GM21515 (cell line): Measurements from ENCODE around the gene EPHA8.

ENCODE experiments used
- ATAC-seq: cut with Tn5 transposase; IDR thresholded peaks from one replicate; pipeline ENCODE4 v1.9.1; 2021; ENCODE audit not compliant: unreplicated experiment

Gene EPHA8

DNA sequence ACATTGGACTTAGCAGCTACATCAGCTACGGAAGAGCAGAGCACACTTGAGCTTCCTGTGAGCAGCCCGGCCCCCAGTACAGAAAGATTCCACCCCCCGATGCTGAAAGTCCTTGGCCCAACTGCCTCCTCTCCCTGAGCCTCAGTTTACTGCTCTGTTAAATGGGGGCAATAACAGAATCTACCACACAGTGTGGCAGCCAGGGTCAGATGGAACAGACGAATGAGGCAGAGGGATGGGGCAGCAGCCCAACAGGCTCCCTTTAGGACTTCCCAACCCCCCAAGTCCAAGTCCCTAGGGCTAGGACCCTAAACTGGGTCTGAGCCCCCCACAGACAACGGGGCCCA lies 50.3 kb downstream of the EPHA8 start:
- ATAC-seq, result no peak

DNA sequence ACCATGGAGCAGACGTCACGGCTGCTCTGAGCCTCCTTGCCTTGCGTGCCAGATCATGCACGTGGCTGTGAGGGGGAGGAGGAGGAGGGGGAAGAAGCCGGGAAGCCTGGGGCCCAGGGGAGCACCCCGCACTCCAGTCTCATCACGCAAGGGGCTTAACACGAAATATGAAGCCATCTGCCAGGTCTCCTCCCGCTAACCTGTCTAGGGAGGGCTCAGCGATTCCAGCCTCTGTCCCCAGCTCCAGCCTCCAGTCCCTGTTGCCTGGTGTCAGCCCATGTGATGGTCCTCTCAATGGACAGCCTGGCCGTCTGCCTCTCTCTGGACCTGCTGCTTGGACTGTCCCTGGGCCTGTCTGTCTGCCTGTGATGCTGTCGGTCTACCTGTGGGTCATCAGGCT lies 50.7 kb downstream of the EPHA8 start:
- no peak for ATAC-seq

DNA sequence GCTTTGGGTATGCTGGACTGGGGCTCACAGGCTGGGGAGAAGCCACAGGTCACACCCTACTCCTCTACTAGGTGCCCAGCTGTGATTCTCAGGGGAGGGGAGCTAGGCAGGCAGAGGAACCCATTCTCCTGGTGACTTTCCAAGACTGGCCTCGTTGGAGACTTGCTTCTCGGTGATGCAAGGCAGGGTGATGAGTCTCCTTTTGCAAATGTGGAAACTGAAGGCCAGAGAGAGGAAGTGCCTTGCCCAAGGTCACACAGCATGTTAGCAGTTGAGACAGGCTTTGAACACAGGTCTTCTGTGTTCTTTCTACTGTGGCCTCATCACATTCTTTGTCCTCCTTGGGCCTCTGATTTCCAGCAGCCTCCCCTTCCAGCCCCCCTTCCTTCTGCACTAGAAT lies 52.6 kb downstream of the EPHA8 start:
- ATAC-seq, result no peak

DNA sequence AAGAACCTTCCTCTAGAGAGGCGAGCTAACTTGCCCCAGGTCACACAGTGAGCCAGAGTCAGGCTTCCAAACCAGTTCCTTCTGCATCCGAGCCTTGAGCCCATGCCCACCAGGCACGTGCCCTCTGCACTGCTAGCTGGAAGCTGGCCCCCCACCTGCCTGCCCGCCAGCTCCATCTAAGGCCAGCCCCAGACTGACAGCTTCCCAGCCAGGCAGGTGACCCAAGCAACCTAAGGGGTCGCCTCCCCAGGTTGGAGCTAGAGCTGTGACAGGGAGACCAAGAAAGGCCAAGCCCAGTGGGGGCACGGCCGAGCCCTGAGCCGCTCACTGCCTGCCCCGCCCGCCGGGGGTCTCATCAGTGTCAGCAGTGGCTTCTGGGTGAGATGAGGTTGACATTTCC lies 53.3 kb downstream of the EPHA8 start:
- ATAC-seq, result no peak

DNA sequence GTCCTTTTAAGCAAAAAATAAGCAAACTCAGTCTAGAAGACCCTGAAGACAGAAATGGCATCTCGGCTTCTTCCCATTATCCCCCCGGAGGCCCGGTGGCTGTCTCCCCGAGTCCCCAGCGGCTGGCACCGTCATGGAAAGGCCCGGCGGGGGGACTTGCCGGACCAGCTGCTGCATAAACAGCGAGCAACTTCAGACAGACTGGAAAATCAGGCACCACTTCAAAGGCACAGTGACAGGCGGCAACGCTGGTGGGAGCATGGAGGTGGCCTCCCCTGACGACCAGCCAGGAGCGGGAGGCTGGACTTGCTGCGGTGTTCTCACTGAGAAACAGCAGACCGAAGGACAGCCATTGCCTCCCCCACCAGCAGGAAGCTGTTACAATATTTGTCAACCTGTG lies 54.8 kb downstream of the EPHA8 start:
- ATAC-seq, result no peak

DNA sequence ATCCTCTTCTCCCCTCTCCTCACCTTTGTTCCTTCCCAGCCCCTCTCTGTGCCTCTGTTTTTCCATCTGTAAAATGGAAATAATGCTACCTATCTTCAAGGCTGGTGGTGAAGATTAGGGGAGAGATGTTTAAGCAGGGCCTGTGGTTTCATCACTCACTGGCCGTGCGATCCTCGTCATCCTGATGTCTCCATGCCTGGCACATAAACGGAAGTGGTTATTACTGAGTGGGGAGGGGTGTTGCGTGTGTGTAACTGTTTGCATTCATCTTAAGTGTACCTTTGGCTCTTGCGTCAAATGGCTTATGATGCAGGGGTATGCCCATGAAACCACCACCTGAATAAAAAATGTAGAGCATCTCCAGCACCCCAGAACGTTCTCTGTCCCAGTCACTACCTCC lies 56.0 kb downstream of the EPHA8 start:
- no peak for ATAC-seq

DNA sequence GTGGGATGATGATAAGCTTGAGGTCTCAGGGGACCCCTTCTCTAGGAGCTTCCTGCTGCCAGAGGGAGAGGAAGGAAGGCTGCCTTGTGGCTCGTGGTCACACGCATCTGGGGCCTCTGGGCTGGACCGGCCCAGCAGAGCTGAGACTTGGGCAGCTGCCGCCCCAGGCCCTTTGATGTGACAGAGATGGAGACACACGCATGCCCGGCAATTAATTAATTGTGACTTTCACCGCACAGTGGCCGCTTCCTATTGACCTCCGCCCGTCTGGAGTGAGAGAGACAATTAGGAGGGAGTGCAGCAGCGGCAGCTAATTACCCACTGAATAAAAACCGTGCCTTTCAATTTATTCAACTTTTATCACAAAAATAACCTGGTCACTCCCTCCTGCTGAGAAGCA lies 56.5 kb downstream of the EPHA8 start:
- ATAC-seq, result no peak

DNA sequence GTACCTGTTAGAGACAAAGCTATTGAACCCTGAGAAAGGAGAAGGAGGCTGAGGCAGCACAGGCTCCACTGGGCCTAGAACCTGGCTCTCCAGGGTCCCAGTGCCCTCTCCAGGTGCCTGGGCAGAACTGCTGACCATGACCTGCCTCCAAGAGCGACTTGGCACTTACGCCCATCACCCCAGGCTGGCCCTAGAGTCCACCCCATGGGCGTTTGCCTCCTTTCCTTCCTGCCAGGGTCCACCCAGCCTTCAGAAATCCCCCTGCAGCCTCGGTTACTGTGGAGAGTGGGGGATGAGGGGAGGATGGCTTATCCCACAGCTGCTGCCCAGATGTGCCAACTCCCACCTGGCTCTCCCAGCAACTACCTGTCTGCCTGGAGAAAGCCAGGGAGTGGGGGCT lies 58.5 kb downstream of the EPHA8 start:
- ATAC-seq, result no peak

DNA sequence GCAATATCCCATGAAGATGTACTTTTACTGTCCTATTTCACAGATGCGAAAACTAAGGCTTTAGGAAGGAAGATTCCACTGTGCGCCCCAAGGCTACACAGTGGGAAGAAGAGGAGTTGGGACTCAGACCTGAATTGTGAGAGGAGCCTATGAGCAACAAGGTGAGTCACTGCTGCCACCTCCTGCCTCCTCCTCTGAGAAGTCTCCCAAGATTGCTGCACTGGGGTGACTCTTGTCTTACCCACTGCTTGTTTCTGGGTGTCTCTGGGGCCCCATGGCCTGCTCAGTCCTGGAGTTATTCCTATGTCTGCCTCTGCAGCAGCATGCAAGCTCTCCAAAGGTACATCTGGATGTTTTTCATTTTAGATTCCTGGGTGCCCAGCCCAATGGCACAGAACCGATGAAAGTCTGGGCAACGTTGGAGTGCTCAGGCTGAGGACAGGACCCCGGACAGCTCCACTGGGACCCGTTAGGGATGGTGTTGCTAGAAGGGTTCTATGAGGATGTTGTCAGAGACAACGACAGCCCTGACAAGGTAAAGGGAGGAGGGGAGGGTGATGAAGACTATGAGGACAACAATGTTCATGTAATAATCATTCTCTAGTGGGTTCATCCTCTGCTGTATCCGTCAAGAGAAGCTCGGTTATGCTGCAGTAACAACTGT lies 62.1 kb downstream of the EPHA8 start:
- no peak for ATAC-seq

DNA sequence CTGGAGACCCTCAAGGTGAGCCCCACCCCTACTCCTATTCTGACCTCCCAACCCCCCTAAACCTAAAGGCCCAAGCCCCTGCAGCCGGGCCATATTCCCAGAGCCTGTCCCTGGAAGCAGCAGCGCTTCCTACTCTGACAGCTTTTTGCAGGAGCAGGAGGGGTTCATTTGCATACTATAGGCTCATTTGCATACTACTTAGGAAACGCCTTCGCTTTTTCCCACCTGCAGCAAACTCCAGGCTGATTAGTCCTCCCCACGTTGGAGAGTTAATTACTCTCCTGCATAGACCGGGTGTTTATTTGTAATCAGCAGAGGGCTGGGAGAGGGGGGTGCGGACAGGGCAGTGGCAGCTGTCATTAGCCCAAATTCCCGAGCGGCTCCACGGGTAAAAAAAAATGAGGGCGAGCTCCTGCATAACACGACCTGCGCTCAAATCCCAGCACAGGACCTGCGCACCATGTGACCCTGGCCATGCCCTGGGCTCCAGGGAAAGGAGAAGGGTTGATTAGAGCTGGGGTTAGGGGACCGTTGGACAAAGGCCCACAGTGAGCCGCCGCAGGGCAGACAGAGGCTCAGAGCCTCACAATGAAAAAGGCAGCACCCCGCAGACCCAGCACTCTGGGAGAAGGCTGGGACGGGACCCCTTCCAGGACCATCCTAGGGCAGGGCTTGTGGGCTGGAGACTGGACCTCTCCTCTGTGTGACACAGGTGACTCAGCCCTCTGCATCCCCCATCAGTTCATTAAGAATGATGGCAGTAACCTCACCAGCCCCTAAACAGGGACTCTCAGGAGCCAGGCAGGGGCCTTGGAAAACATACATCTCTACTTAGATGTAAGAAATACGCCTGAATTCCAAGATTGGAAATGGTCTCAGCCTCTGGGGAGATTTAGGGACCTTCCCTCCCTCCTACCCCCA lies 63.2 kb downstream of the EPHA8 start:
- no peak for ATAC-seq

DNA sequence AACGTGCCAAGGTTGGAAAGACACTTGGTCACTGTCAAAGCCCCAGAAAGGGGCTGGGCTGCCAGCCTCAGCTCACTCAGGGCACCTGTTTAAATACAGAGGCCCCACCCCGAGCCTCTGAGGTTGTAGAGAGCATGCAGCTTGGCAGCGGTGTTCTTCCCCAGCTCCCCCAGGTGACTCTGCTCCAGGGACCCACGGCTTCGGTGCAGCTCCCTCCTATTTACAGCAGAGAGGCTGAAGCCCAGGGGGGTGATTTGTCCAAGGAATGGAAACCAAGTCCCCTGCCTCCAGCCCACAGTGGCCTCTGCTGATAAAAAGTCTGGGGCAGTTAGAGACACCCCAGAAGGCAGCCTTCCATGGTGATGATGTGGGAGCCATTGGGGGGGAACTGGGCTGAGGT lies 64.0 kb downstream of the EPHA8 start:
- no peak for ATAC-seq

DNA sequence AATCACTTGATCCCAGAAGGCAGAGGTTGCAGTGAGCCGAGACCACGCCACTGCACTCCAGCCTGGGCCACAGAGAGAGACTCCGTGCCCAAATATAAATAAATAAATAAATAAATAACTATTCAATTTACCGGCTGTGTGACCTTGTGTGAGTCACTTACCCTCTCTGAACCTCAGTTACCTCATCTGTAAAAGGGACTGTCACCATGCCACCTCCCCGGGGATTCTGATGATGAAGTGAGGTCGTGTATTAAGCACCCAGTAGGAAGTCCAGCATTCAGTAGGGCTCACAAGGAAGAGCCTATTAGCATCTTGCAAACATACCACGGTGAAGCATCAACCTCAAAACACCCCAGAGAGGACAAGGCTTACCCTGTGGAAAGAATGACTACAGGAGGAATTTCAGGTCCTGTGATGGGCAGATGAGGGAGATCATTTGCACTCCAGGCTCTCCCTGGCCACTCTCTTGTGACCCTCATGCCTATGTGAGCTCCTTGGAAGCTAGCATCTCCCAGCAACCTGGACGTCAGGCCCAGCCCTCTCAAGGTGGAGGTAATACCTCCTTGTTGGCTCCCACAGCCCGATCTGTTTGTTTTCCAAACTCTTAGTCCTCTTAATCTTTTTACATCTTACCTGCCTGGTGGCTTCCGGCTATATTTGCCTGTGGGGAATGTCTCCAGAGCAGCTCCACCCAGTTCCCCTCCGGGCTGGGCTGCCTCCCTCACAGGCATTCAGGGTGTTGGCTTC lies 65.6 kb downstream of the EPHA8 start:
- no peak for ATAC-seq

DNA sequence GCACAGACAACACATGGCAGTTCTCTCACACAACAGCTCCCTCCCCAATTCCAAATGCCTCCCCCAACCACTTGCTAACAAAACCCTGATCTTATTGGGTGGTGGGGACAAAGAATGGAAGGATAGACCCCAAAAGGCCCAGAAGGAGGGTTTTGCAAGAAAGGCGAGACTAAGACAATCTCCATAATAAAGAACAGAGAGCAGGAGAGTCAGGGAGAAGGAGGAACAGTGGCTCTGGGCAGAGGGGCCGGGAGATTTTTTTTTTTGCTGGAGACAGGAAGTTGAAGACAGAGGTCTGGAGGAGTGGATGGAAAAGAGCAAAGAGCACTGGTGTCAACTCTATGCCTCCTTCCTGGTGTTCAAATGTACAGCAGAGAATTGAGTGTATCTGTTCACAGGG lies 66.6 kb downstream of the EPHA8 start:
- no peak for ATAC-seq

DNA sequence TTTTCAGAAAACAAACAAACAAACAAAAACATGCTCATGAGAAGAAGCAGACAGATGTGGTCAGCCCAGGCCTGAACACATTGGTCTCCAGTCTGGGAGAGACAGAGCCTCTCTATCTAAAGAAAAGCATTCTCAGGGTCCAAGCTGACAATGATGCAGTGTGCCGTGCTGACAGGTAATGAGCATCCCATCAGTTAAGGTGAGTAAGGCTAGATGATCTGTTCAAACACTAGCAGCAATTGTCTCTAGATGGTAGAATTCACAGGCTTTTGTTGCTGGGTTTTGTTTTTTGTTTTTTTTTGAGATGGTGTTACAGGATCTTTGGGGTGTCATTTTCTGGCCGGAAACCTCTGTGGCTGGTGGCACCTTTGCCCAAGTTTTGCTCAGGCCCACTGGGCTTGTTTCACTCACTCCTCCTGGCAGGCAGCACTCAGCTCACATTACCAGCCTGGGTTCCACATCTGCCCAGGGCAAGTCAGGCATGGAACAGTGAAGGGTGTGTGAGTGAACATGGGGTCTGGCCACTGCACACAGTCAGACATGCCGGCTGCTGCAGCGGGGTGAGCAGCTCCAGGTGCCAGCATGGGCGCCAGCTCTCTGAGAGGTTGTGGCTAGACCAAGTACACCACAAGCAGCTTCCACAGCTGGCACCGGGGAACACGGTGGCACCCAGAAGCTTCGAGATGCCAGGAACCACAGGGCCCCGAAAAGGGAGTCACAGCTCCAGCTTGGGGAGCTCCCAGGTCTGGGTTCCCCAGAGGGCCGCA lies 70.6 kb downstream of the EPHA8 start:
- no peak for ATAC-seq

DNA sequence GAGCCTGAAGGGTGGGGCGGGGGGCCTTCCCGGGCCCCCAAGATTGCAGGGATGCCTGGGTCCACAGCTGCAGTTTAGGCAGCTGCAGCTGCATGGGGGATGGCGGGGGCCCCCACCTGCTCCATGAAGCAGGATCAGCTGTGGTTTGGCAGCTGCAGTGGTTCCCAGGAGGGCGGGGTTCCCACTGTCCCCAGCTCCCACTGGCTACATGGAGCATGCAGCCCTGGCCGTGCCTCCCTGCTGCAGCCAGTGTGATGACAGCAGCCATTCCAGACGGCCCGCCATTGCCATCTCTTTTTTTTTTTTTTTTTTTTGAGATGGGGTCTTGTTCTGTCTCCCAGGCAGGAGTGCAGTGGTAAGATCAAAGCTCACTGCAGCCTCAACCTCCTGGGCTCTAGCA lies 72.1 kb downstream of the EPHA8 start:
- no peak for ATAC-seq

DNA sequence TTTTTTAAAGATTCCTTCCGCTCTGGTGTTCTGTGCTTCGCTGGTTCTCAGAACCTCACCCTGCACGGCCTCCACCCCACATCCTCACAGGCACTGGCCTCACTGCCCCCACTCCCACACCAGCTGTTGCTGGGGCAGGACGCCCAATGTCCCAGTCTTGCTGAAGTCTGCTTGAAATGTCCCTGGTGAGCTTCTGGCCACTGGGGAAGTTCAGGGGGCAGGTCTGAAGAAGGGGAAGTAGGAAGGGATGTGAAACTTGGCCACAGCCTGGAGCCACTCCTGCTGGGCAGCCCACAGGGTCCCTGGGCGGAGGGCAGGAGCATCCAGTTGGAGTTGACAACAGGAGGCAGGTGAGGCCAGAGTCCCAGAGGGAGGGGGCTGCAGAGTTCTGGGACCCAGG lies 73.1 kb downstream of the EPHA8 start, which contains the start of gene C1QA:
TSS of gene C1QA (plus strand) at position 276 of the 400 bp plus-strand sequence. CDS start 989 bp downstream, outside the sequence.
- ATAC-seq, result no peak

DNA sequence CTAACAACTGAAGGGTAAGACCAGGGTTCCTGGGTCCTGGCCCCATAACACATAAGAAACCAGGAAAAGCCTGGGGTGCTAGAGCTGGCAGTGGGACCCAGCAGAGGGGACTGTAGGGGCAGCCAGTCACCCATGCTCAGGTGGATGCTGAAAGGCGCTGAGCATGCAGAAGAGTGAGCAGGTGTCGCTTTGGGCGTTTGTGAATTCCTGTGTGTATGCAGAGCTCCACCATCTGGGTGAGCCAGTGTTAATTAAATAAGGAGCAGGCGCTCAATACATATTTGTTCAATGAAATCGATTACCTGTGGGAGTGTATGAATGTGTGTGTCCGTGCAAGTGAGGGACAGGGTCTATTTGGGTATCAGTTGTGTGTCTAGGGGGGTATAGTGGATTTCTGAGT lies 73.6 kb downstream of the EPHA8 start:
- no peak for ATAC-seq

DNA sequence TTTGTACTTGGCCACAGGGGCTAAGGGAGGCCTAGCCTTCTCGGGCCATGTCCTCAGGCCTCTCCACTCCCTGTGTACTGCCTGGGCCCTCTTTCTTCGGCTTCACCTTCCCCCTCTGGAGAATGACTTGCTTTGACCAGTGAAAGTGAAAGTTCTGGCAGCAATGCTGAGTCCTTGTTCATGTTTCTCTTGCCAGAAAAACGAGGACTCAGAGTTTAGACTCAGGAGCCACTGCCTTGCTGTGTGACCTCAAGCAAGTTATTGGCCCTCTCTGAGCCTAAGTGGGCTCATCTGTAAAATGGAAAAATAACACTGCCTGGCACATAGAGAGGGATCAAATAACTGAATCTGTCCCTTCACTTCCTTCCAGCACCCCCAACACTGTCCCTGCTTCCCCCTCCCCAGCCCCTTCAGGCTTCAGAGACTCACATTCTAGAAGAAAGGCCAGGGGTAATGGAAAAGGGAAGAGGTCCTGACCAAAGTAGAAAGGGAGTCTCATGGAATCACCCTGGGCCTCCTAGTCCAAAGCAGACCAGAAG lies 74.7 kb downstream of the EPHA8 start:
- ATAC-seq, result no peak

DNA sequence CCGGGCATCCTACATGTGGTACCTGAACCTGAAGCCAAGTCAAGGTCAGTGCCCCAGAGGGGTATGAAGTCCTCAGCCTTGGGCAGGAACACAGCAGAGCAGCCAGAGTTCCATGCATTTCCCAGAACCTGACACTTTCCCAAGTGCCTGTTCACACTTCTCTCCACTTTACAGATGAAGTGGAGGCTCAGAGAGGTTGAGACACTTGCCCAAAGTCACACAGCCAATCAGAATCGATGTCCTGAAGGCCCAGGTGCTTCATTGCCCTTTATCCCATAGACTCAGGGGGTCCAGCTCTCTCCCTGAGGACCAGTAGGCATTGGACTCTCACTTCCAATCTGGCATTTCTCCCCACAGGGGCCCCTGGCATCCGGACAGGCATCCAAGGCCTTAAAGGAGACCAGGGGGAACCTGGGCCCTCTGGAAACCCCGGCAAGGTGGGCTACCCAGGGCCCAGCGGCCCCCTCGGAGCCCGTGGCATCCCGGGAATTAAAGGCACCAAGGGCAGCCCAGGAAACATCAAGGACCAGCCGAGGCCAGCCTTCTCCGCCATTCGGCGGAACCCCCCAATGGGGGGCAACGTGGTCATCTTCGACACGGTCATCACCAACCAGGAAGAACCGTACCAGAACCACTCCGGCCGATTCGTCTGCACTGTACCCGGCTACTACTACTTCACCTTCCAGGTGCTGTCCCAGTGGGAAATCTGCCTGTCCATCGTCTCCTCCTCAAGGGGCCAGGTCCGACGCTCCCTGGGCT lies 75.4 kb downstream of the EPHA8 start:
- ATAC-seq, result no peak

DNA sequence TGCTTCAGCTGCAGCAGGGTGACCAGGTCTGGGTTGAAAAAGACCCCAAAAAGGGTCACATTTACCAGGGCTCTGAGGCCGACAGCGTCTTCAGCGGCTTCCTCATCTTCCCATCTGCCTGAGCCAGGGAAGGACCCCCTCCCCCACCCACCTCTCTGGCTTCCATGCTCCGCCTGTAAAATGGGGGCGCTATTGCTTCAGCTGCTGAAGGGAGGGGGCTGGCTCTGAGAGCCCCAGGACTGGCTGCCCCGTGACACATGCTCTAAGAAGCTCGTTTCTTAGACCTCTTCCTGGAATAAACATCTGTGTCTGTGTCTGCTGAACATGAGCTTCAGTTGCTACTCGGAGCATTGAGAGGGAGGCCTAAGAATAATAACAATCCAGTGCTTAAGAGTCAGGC lies 76.0 kb downstream of the EPHA8 start:
- ATAC-seq, result no peak
